ENCODE data around the gene ORMDL3.
"Not testable (repeated sequence)": the region's sequence is repeated elsewhere in the genome, so short reads cannot be mapped to it uniquely, and the experiment has no call there.

Gene ORMDL3

DNA sequence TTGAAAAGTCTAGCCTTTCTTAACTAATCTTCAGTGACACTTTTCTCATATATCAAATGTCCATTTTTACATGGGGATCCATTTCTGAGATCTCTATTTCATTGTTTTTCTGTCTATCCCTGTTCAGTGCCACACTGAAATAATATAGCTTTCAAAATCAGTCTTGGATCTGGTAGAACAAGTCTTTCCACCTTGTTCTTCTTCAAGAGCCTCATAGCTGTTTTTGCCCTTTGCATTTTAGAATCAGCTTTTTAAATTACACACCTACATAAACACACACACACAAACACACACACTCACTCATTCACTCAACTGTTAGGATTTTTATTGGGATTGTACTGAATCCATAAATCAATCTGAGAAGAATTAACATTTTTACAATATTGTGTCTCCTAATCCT lies 28.2 kb downstream of the ORMDL3 start:
- no peak for DNase-seq (ENCODE audit: extremely low spot score)
- ChIA-PET CTCF (no interaction called here), POLR2A (no interaction called here)
- TF ChIP-seq ARNT (IDR thresholded peaks at IDR 0.05), result no peak
- no peak for TF ChIP-seq FOXK2 (IDR thresholded peaks at IDR 0.05)
- no peak for TF ChIP-seq NFRKB (IDR thresholded peaks at IDR 0.05)
- no peak for TF ChIP-seq SP1 (IDR thresholded peaks at IDR 0.05)
- TF ChIP-seq HDGF (IDR thresholded peaks at IDR 0.05; ENCODE audit: borderline replicate concordance), result no peak
- TF ChIP-seq LEF1 (IDR thresholded peaks at IDR 0.05; ENCODE audit: borderline replicate concordance), result no peak

DNA sequence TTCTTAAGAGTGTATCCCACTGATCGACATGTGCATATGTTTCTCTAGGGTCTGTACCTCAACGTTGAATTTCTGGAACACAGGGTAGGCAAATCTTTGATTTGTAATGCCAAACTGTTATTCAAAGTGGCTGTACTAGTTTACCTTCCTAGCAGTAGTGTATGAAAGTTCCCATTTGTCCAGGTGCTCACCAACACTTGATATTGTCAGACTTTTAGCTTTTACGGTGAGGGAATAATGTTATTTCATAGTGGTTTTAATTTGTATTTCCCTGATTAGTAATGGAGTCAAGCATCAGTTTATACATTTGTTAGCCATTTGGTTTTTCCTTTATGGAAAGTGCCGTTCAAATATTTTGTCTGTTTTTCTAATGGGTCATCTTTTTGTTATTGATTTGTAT lies 29.3 kb downstream of the ORMDL3 start:
- no peak for DNase-seq (ENCODE audit: extremely low spot score)
- no peak for TF ChIP-seq ARNT (IDR thresholded peaks at IDR 0.05)
- no peak for TF ChIP-seq LEF1 (IDR thresholded peaks at IDR 0.05; ENCODE audit: borderline replicate concordance)
- no peak for TF ChIP-seq L3MBTL2 (conservative IDR thresholded peaks at IDR 0.05)
- TF ChIP-seq SP1 (IDR thresholded peaks at IDR 0.05), result no peak
- no peak for TF ChIP-seq FOXK2 (IDR thresholded peaks at IDR 0.05)
- POLR2A ChIA-PET, result no interaction called here
- CTCF ChIA-PET, result no interaction called here

DNA sequence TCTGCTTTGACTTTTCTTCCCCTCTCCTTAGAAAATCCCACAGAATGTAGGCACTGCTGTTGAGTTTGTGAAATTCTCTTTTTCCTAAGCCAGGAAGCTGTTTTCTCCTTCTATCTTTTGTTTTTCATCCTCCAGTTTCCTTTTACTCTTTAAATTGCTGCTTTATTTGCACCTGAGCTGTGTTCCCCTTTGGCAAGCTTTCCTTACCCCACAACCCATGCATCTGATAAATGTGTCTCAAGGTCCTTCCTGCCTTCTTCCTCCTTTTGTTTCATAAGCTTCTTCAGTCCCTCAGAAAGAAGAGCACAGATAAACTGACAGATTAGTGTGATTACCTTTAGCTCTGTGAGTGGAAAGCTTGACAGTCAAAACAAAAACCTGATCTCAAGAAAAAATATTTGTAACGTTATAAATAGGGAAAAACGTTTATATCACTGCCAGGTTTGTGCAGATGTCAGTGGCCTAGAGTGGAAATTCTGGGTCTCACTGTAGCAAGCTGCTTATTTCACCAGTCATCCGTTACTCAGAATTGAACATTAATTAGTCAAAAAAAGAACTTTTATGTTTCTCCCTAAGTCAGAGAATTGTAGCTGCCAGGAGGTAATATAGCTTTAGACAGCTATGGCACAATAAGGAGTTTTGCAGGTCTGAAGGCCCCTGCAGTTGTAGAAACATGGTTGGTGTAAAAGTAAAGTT lies 32.6 kb downstream of the ORMDL3 start:
- CTCF ChIA-PET, result no interaction called here
- no peak for DNase-seq (ENCODE audit: extremely low spot score)
- POLR2A ChIA-PET, result interaction anchor here (0.9 kb wide), 1 partner anchor 31 kb away, joined by 3 read pairs; no protein-coding TSS in a partner anchor
- TF ChIP-seq NFRKB (IDR thresholded peaks at IDR 0.05) (no peak), ARNT (IDR thresholded peaks at IDR 0.05) (no peak)

DNA sequence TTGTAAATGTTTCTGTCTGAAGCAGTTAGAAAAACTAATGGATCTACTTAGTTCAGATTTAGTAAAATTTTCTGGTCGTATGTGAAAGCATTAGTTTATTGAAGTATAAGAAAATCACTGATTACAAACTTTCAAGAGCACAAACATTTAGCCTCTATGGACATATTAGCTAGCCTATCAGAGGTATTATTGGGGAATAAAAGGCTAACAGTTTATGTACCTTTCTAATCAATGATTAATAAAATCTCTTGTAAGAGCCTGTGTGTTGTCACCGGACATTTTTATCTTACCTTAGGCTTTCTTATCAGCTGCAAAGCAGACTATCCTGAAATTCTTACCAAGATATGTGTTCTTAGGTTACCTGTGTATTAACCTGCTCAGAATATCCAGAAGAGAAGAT lies 38.2 kb downstream of the ORMDL3 start:
- DNase-seq (ENCODE audit: extremely low spot score), result no peak
- no peak for TF ChIP-seq TARDBP (IDR thresholded peaks at IDR 0.05)
- no peak for TF ChIP-seq BHLHE40 (IDR thresholded peaks at IDR 0.05; ENCODE audit: borderline replicate concordance)
- TF ChIP-seq LEF1 (IDR thresholded peaks at IDR 0.05; ENCODE audit: borderline replicate concordance), result no peak
- no peak for TF ChIP-seq SUZ12 (IDR thresholded peaks at IDR 0.05)
- TF ChIP-seq L3MBTL2 (conservative IDR thresholded peaks at IDR 0.05), result no peak
- TF ChIP-seq FOXA1 (IDR thresholded peaks at IDR 0.05), result no peak
- TF ChIP-seq NFRKB (IDR thresholded peaks at IDR 0.05), result no peak
- TF ChIP-seq, protein P1, sequence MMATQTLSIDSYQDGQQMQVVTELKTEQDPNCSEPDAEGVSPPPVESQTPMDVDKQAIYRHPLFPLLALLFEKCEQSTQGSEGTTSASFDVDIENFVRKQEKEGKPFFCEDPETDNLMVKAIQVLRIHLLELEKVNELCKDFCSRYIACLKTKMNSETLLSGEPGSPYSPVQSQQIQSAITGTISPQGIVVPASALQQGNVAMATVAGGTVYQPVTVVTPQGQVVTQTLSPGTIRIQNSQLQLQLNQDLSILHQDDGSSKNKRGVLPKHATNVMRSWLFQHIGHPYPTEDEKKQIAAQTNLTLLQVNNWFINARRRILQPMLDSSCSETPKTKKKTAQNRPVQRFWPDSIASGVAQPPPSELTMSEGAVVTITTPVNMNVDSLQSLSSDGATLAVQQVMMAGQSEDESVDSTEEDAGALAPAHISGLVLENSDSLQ (IDR thresholded peaks at IDR 0.05), result no peak
- TF ChIP-seq ZNF384 (IDR thresholded peaks at IDR 0.05), result no peak
- TF ChIP-seq SP1 (IDR thresholded peaks at IDR 0.05), result no peak
- TF ChIP-seq ELF4 (IDR thresholded peaks at IDR 0.05), result no peak
- TF ChIP-seq CTBP1 (IDR thresholded peaks at IDR 0.05; ENCODE audit: borderline replicate concordance), result no peak
- TF ChIP-seq ARNT (IDR thresholded peaks at IDR 0.05), result no peak
- TF ChIP-seq HDGF (IDR thresholded peaks at IDR 0.05; ENCODE audit: borderline replicate concordance), result no peak
- no peak for TF ChIP-seq FOXK2 (IDR thresholded peaks at IDR 0.05)
- no peak for TF ChIP-seq FOXM1 (IDR thresholded peaks at IDR 0.05; ENCODE audit: borderline replicate concordance)
- CTCF ChIA-PET, result interaction anchor here (0.7 kb wide), 1 partner anchor 54 kb away, joined by 4 read pairs; no protein-coding TSS in a partner anchor
- POLR2A ChIA-PET, result no interaction called here

DNA sequence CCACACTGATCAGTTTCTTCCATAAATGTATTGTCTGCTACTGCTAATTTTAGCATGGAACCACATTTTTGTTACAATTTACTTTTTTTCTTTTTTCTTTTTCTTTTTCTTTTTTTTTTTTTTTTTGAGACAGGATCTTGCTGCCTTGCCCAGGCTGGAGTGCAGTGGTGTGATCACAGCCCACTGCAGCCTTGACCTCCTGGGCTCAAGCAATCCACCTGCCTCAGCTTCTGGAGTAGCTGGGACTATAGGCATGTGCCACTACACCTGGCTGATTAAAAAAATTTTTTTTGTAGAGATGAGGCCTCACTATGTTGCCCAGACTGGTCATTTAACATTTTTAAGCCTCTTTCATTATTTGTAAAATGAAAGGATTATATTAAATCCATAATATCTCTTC lies 40.3 kb downstream of the ORMDL3 start:
- CTCF ChIA-PET, result no interaction called here
- TF ChIP-seq ARNT (IDR thresholded peaks at IDR 0.05) (no peak), HDGF (IDR thresholded peaks at IDR 0.05; ENCODE audit: borderline replicate concordance) (no peak), SUZ12 (IDR thresholded peaks at IDR 0.05) (no peak), FOXA1 (IDR thresholded peaks at IDR 0.05) (no peak)
- DNase-seq (ENCODE audit: extremely low spot score), result no peak
- POLR2A ChIA-PET, result no interaction called here

DNA sequence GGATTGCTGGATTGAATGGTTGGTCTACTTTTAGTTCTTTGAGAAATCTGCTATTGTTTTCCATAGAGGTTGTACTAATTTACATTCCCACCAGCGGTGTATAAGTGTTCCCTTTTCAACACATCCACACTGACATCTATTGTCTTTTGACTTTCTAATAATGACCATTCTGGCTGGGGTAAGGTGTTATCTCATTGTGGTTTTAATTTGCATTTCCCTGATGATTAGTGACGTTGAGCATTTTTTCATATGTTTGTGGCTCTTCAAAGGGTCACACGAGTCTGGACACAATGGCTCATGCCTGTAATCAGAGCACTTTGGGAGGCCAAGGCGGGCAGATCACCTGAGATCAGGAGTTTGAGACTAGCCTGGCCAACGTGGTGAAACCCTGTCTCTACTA lies 41.3 kb downstream of the ORMDL3 start:
- POLR2A ChIA-PET; DNase-seq (ENCODE audit: extremely low spot score); CTCF ChIA-PET: not testable (repeated sequence)

DNA sequence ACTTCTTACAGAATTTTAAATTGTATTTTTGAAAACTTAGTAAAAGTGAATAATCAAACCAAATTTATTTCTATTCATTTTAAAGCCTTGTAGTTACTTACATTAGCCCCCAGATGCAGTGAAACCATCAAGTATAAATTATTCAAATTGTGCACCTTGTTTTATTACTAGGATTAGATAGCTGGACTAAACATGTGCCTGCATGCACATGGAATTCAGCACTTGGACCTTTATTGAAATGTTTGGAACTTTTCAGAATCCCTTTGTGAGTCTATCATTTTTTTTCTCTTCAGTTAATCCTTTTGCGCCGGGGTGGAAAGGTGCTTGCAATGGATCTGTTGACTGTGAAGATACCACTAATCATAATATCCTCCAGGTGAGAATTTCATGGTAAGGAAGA lies 54.6 kb downstream of the ORMDL3 start:
- ChIA-PET CTCF (no interaction called here), POLR2A (no interaction called here)
- TF ChIP-seq SP1 (IDR thresholded peaks at IDR 0.05) (no peak), LEF1 (IDR thresholded peaks at IDR 0.05; ENCODE audit: borderline replicate concordance) (no peak), TARDBP (IDR thresholded peaks at IDR 0.05) (no peak), SUZ12 (IDR thresholded peaks at IDR 0.05) (no peak), FOXK2 (IDR thresholded peaks at IDR 0.05) (no peak), ZNF384 (IDR thresholded peaks at IDR 0.05) (no peak), BHLHE40 (IDR thresholded peaks at IDR 0.05; ENCODE audit: borderline replicate concordance) (no peak), L3MBTL2 (conservative IDR thresholded peaks at IDR 0.05) (no peak), FOXM1 (IDR thresholded peaks at IDR 0.05; ENCODE audit: borderline replicate concordance) (no peak), CTBP1 (IDR thresholded peaks at IDR 0.05; ENCODE audit: borderline replicate concordance) (no peak), ARNT (IDR thresholded peaks at IDR 0.05) (no peak), FOXA1 (IDR thresholded peaks at IDR 0.05) (no peak), HDGF (IDR thresholded peaks at IDR 0.05; ENCODE audit: borderline replicate concordance) (no peak), ELF4 (IDR thresholded peaks at IDR 0.05) (no peak)
- TF ChIP-seq, protein P1 (IDR thresholded peaks at IDR 0.05), result no peak
- no peak for DNase-seq (ENCODE audit: extremely low spot score)

DNA sequence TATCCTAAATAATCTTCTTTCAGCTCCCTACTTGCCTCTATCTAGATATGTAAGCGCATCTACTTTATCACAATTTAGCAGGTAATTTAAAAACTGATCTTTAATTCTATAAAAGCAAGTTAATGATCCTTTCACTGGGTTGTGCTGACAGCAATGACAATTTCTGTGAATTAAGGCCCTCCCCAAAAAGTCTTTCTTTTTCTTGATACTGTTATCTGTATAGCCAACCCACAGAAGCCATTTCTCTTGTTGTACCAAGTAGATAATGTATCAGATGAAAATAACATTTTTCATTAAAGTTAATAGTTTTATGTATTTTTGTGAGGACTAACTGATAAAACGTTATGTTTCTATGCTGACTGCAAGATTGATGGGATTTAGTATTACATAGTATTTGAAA lies 55.6 kb downstream of the ORMDL3 start:
- no peak for DNase-seq (ENCODE audit: extremely low spot score)
- CTCF ChIA-PET, result no interaction called here
- TF ChIP-seq HDGF (IDR thresholded peaks at IDR 0.05; ENCODE audit: borderline replicate concordance), result no peak
- no peak for TF ChIP-seq ZNF384 (IDR thresholded peaks at IDR 0.05)
- no peak for TF ChIP-seq SP1 (IDR thresholded peaks at IDR 0.05)
- TF ChIP-seq, protein P1 (IDR thresholded peaks at IDR 0.05), result no peak
- no peak for TF ChIP-seq CTBP1 (IDR thresholded peaks at IDR 0.05; ENCODE audit: borderline replicate concordance)
- no peak for TF ChIP-seq TARDBP (IDR thresholded peaks at IDR 0.05)
- TF ChIP-seq ARNT (IDR thresholded peaks at IDR 0.05), result no peak
- no peak for TF ChIP-seq LEF1 (IDR thresholded peaks at IDR 0.05; ENCODE audit: borderline replicate concordance)
- TF ChIP-seq L3MBTL2 (conservative IDR thresholded peaks at IDR 0.05), result no peak
- no peak for TF ChIP-seq FOXA1 (IDR thresholded peaks at IDR 0.05)
- POLR2A ChIA-PET, result no interaction called here
